ACHN (cell line): ENCODE results near the gene BTBD2.

ENCODE experiments used
- DNase-seq: peaks from one replicate; pipeline ENCODE4 v3.0.0-alpha.2; 2015
- in situ Hi-C: cut with HindIII; loops from 2 replicates; pipeline ENCODE4 v1.10.0; 2017; ENCODE audit warnings: low sequenced_read_pairs, low pct_ligation_motif_present, low pct_unique_long_range_greater_than_20kb

Gene BTBD2

DNA sequence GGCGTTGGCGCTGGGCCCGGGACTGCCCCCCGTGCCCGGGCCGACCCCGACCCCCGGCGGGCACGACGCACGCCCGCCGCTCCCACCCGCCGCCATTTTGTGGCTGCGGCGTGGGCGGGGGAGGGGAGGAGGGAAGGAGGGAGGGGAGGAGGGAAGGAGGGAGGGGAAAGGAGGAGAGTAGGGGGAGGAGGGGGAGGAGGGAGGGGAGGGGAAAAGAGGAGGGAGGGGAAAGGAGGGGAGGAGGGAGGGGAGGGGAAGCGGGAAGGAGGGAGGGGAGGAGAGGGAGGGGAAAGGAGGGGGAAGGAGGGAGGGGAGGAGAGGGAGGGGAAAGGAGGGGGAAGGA lies at the start of gene BTBD2:
TSS of gene BTBD2 (minus strand) at position 107 of the 343 bp plus-strand sequence. CDS start at position 96, 11 bp downstream.
- peak; percentile 50 for DNase-seq
- in situ Hi-C loops = no loop called here

DNA sequence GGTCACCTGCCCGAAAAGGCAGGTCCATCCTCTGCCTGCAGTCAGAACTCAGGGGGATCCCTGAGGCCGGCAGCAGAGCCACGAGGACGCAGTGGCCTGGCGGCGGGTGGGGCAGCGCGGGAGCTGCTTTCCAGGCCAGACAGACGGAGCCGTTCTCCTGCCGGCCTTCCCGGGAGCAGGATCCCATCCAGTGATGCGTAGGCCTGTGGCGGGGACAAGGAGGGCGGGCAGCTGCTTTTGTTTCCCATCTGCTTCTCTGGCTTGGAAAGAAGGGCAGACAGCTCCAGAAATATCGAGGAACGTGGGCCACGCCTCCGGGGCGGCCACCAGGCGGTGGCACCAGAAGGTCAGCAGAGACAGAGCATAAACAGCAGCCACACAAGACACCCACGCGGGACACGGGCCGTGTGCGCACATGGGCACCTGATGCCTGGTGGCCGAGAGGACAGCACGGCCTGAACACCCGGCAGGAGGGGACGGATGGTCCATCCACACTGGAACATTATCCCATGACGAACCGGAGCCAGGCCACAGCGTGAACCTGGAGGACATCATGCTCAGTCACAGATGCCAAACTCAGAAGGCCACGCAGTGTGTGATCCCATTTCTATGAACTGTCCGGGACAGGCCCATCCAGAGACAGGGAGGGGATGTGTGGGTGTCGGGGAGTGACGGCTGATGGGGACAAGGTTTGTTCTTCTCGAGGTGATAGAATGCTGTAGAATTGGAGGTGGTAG lies 49.4 kb upstream of the BTBD2 start:
- no peak for DNase-seq
- in situ Hi-C loops = no loop called here

DNA sequence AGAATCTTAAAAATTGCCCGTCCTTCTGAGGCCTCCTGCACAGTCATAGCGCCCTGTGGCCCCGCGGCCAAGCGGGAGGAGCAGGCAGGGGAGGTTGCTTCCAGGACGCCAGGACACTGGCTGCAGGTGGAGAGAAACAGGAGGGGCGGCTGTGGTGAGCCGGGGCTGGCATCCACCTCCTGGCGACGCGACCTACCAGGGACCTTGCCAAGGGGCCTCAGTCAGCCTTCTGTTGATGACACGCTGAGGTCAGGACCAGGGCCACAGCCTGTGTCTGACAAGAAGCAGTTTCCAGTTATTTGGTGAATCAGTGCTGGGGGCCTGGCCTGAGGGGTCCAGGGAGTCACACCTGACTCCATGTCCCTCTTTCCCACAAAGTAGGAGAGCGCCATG lies 48.9 kb upstream of the BTBD2 start:
- in situ Hi-C loops = no loop called here
- DNase-seq = no peak

DNA sequence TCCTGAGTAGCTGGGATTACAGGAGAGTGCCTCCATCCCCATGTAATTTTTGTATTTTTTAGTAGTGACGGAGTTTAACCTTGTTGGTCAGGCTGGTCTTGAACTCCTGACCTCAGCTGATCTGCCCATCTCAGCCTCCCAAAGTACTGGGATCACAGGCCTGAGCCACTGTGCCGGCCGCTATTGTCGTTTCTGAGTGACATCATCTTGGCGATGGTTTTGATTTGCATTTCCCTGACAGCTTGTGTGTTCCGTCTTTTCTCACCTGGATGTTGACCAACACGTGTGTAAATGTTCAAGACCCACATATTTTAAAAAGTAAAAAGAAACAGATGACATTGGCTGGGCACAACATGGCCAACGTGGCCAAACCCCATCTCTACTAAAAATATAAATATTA lies 48.3 kb upstream of the BTBD2 start:
- in situ Hi-C loops = no loop called here
- DNase-seq = no peak

DNA sequence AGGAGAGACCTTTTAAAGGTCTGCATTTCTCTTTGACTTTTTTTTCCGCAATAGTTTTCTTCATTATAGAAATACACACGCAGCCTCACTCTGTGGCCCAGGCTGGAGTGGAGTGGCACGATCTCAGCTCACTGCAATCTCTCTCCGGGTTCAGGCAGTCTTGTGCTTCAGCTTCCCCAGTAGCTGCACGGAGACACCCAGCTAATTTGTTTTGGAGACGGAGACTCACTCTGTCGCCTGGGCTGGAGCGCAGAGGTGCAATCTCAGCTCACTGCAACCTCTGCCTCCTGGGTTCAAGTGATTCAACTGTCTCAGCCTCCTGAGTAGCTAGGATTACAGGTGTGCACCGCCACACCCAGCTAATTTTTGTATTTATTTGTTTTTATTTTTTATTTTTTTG lies 47.3 kb upstream of the BTBD2 start:
- no peak for DNase-seq
- in situ Hi-C loops = no loop called here

DNA sequence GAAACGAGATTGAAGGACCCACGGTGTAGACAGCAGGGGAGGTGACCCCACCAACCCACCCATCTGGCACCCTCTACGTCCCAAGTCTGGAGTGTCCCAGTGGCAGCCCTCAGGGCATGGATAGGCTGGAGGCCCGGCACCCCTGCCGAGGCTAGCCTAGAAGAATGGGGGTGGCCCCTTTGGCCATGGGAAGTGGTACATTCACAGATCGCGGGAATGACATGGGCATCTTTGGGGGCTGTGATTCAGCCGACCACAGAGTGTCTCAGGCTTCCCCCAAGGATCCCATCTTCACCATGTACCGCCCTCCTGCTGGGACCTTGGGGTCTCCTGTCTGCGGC lies 46.8 kb upstream of the BTBD2 start:
- in situ Hi-C loops = no loop called here
- no peak for DNase-seq

DNA sequence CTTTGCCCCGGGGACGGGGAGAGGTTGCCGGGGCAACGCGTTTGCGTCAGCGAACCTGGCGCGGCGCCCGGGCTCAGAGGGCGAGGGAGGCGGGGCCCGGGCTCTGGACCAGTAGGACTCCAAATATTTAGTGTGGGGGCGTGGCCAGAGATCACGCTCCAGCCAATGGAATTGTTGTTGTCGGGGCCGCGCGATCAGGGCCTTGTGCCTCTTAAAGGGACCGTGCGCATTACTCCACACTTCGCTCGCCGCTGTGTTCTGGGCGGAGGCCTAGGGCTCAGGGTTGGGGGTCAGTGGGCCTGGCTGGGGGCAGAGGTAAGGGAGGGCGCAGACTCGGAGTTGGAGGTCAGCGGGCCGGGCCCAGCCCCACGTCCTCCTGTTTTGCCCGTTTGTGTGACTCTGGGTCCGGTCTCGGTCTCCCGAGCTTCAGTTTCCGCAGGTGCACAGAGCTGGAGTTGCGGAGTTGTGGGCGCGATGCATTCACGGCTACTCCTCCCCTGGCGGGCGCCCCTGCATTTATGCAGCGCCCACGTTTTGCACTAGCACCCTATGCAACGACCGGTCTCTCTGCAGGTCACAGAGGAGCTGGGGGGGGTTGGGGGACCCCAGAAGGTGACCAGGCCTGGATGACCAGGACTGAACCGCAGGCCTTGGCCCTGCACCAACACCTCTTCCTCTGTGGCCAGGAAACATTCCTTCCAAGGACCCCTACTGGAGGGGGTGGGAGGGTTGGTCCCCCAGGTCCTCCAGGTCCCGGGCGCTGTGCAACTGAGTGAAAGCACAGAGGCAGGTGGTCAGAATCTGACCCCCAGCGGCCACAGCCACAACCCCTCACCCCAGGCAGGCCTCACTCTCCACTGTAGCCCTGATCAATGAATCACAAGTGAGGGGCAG lies 46.2 kb upstream of the BTBD2 start:
- in situ Hi-C loops = no loop called here
- peak; percentile 96 for DNase-seq

DNA sequence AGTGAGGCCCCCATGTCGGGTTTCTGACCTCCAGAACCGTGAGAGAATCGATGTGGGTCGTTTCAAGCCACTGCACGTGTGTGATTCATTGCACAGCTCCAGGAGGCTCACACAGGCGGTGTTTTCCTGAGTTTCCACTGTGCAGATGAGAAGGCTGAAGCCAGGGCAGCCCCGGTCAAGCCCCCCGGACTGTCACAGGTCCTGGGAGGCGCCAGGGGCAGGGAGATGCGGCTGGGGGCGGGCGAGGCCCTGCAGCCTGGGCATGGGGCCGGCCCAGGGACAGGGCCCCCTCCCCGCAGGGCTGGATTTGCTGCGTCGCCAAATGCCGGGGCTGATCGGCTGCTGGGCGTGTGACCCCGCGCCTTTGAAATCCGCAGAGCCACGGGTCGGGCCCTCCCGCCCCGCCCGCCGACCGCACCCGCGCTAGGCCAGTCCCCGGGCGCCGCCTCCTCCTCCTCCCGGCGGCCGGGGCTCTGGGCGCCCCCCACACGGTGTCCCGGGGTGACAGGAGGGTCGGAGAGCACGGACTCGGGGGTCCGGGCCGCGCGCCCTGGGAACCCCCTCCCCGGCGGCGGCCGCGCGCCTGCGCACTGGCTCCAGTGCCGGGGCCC lies 45.5 kb upstream of the BTBD2 start:
- peak; percentile 76 for DNase-seq
- in situ Hi-C loops = no loop called here

DNA sequence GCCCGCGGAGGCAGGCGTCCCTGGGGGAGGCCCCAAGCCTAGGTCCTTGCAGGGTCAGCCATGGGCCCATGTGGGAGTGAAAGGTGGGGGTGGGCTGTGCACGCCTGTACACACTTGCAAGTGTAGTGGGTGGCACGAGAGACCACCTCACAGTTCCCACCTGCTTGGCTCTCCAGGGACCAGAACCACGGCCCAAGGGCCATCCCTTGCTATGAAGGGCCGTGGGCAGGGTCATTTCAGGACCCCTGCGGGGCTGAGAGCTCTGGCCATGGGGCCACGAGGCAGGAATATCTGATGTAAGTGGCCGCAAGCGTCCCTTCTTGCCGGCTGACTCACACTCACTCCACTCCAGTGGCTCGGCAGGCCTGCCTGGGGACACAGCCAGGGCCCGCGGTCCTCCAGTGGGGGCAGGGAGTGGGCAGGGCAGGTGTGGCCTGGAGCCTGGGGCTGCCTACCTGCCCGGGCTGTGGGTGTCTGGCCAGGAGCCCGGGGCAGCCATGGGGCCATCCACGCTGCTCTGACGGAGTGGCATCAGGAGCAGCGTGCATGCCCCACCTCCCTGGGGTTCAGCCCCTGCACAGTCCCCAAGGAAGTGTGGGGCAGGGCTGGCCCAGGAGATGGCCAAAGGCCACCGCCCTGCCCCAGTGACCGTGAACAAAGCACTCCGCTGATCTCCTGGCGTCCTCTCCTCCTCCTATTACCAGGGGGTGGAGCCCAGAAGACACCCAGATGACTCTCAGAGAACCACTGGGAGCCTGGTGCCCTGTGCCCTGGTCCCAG lies 44.1 kb upstream of the BTBD2 start:
- in situ Hi-C loops = no loop called here

DNA sequence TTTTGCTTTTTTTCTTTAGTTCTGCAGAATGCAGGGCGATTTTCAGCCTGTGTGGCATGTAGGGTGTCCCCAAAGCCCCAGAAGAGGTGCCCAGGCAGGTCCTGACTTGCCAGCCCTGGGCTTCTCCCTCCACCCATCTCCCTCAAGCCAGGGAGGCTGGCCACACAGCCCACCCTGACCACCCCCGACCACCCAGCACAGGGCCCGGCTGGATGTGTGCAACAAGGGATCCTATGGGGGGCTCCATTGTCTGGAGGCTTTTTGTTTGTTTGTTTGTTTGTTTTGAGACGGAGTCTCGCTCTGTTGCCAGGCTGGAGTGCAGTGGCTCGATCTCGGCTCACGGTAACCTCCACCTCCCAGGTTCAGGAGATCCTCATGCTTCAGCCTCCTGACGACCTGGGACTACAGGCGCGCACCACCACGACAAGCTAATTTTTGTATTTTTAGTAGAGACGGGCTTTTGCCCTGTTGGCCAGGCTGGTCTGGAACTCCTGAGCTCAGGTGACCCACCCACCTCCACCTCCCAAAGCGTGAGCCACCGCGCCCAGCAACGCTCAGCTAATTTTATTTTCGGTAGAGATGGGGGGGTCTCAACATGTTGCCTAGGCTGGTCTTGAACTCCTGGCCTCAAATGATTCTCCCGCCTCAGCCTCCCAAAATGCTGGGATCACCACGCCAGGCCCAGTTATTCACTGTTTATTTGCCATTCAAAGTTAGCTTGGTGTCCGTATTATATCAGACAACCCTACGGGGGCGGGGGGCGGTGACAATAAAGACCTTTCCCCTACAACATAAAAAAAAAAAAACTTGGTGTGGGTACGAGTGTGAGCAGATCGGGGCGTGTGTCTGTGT lies 43.3 kb upstream of the BTBD2 start:
- DNase-seq = no peak
- in situ Hi-C loops = no loop called here

More for the DNA sequence above, 44.1 kb upstream of the BTBD2 start:
- DNase-seq = peak; percentile 83

DNA sequence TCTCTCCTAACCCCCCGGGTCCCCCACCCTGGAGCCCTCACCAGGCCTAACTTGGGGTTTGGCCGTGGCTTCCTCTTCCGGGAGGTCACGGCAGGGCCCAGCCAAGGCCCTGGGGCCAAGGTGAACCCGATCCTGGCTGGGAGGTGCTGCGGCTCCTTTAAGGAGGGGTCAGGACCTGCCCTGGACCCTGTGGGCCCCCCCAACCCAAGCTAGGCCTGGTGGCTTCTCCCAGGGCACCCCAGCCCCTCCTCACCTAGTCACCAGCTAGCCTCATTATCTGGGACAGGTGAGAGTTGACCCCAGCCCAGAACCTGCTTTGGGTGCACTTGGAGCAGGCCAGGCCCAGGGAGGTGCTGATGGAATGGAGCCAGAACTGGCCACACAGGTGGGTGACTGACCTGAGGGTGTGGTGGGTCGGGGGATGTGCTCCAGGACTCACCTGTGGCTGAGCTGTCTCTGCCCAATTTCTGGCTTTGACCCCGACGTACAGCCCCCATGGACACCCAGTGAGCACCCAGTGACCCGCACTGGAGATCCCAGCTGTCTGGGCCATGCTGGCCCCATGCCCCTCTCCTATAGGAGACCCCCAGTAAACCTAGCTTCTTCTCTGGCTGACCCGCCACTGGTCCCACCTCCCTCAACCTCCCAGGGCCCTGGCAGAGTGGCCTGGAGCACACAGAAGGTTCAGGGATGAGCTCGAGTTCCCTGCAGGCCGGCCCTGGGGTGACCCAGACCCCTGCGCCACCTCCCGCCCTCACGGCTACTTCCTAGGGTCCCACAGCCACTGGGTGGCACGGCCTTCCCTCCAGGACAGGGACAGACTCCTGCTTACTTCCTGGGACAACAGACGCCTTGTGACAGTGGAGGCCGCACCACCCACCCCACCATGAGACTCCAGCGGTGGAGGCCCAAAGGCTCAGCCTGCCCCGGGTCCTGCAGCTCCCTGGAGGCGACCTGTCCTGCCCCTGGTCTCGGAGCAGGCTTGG lies 42.3 kb upstream of the BTBD2 start:
- in situ Hi-C loops = no loop called here
- no peak for DNase-seq

DNA sequence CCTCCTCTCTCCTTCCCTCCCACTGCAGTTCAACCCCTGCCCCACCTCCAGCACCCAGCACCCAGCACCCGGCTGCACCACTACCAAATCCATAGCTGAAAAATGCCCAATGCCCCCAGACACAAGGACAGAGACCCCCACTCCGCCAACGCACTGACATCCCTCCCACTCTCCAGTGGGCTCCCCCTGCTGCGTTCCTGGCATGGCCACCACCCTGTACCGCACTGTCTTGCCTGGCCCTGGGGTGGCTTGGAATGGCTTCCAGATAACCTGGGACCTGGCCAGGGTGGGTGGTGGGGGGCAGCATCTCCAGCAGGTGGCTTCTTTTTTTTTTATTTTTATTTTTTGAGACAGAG lies 41.3 kb upstream of the BTBD2 start:
- DNase-seq = no peak
- in situ Hi-C loops = no loop called here

DNA sequence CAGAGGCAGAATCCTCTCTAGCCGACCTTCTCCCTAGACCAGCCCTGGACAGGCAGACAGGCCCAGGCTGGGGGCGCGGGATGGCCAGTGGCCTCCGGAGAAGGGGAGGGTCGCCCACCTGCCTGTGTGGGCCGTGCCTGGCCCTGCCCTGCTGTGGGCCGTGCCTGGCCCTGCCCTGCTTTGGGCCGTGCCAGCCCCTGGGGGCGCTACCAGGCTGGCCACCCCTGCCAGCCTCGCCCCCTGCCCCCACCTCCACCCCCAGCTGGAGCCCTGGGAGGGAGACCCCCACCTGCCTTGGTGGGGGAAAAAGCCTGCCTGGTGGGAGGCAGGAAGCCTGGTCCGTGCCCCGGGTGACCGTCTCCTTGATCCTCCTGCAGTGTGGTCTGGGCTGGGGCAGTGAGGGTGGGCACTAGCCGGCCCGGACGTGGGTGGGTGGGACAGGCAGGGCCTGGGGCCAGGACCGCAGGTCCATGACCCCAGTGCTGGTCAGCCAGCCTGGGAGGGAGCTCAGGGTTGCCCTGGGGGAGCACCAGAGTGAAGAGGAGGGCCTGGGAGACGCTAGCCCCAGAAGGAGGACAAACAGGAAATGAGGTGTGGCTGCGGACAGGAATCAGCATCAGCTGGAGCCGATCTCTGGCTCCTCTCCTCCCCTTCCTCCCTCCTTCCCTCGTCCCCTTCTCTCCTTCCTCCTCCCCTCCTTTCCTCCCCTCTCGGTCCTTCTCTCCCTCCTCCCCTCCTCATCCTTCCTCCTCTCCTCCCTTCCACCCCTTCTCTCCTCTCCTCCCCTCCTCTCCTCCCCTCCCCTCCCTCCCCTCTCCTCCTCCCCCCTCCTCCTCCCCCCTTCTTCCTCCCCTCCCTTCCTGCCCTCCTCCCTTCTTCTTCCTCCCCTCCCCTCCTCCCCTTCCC lies 40.7 kb upstream of the BTBD2 start:
- in situ Hi-C loops = no loop called here
- DNase-seq = peak; percentile 62

DNA sequence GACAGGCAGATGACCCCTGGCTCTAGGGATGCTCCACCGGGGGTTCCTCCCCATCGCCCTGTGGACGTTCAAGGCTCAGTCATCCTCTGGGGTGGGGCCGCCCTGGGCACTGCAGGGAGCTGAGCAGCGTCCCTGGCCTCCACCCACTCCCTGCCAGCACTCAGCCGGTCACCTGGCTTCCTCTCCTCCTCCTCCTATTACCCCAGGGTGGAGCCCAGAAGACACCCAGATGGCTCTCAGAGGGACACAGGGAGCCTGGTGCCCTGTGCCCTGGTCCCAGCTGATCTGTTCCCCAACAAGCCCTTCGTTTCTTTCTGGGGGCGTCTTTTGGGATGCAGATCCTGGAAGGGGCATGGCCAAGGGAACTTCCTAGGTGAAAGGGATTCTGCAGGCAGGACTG lies 39.2 kb upstream of the BTBD2 start:
- in situ Hi-C loops = no loop called here
- no peak for DNase-seq

DNA sequence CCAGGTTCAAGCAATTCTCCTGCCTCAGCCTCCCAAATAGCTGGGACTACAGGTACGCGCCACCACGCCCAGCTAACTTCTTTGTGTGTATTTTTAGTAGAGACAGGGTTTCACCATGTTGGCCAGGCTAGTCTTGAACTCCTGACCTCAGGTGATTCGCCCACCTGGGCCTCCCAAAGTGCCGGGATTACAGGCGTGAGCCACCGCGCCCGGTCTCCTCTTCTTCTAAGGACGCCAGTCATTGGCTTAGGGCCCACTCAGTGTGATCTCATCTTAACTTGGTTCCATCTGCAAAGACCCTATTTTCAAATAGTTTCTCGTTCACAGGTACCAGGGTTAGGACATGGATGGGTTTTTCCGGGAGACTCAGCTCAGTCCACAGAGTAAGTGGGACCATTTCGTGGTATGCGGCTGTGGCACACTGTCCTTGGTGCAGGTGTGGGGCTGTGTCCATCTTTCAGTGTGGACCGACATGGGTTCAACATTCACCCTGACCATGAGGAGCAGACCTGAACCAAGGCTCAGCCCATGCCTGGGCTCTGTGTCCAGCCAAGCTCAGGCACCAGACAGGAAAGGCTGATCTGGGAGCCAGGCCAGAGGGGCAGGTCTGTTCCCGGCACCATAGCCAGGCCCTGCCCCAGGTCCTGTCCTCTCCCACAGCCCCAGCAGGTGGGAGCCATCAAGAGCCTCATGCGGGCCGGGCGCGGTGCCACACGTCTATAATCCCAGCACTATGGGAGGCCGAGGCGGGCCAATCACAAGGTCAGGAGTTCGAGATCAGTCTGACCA lies 38.3 kb upstream of the BTBD2 start:
- in situ Hi-C loops = no loop called here
- DNase-seq = no peak
